Gastroesophageal sphincter (tissue), 4 donors: Measurements from ENCODE around the gene VAV2. TPM values are rescaled to one million over a fixed set of nuclear protein-coding genes. Genes with fewer than 3 reads are reported as not detected.
A peak's percentile ranks its signal among the peaks of the same experiment; 100 is the strongest.

Source experiments
- ATAC-seq: fragments of 150-250 bp; one replicate; pipeline ENCODE4 v1.9.1; 2016; ENCODE audit warnings: mild to moderate bottlenecking, moderate library complexity
- H3K27ac ChIP-seq, 4 donors: fragments of 200-600 bp; sonication (generic) in 3 of 4; 1 replicate in 3 of 4; 2 replicates in 1 of 4; pipeline ENCODE4 v1.5.1; 2016 to 2019
- H3K27me3 ChIP-seq: fragments of 200-600 bp; sonication (generic); one replicate; pipeline ENCODE4 v1.5.1; 2019
- H3K36me3 ChIP-seq, 2 donors: fragments of 200-600 bp; sonication (generic); one replicate each; pipeline ENCODE4 v1.5.1; 2019; ENCODE audit warnings: control low read depth in 1 of 2
- H3K4me1 ChIP-seq, 3 donors: fragments of 200-600 bp; sonication (generic); 1 replicate in 2 of 3; 2 replicates in 1 of 3; pipeline ENCODE4 v1.5.1; 2016 to 2019; ENCODE audit warnings: control low read depth in 2 of 3
- H3K4me3 ChIP-seq, 2 donors: fragments of 200-600 bp; sonication (generic); one replicate each; pipeline ENCODE4 v1.5.1; 2019; ENCODE audit warnings: mild to moderate bottlenecking in 1 of 2, moderate library complexity in 1 of 2
- H3K9me3 ChIP-seq, 3 donors: fragments of 200-600 bp; sonication (generic); one replicate each; pipeline ENCODE4 v1.5.1; 2017 to 2019; ENCODE audit warnings: control low read depth in 2 of 3
- EP300 ChIP-seq: sonication (generic); formaldehyde crosslinking; IDR thresholded peaks from one replicate; pipeline ENCODE4 v1.6.1; 2017; ENCODE audit warnings: antibody characterized with exemption, mild to moderate bottlenecking
- POLR2A ChIP-seq, 2 donors: fragments of 450-650 bp; IDR thresholded peaks; one replicate each; pipeline ENCODE4 v1.6.1; 2017; ENCODE audit warnings: antibody characterized with exemption in 2 of 2, mild to moderate bottlenecking in 2 of 2, moderate library complexity in 1 of 2
- POLR2AphosphoS5 ChIP-seq: sonication (generic); formaldehyde crosslinking; IDR thresholded peaks from one replicate; pipeline ENCODE4 v1.6.1; 2017; ENCODE audit warnings: antibody characterized with exemption
- WGBS, 2 donors: methylation state at CpG; one replicate each; pipeline ENCODE4 v1.1.5; 2018; ENCODE audit warnings: low coverage in 1 of 2; 5-methylcytosine and 5-hydroxymethylcytosine counted together
- total RNA-seq, 4 donors: library from RNA; depleted of rRNA; stranded (reverse); fragments of >200 nt; gene quantifications; one replicate each; pipeline ENCODE4 v1.1.0, GENCODE V29; 2016
- TF ChIP-seq, protein P1 (sequence below), 4 experiments: fragments of 200-600 bp in 2 of 4; fragments of 450-650 bp in 2 of 4; sonication (generic) in 1 of 4; IDR thresholded peaks; one replicate each; pipeline ENCODE4 v1.5.1; 2017 to 2019; ENCODE audit warnings: antibody characterized with exemption in 4 of 4, mild to moderate bottlenecking in 2 of 4, moderate library complexity in 2 of 4

The VAV2 gene
- total RNA-seq, 4 donors from 2014 or later, result 7.7 to 16.8 (median 8.9) TPM

DNA sequence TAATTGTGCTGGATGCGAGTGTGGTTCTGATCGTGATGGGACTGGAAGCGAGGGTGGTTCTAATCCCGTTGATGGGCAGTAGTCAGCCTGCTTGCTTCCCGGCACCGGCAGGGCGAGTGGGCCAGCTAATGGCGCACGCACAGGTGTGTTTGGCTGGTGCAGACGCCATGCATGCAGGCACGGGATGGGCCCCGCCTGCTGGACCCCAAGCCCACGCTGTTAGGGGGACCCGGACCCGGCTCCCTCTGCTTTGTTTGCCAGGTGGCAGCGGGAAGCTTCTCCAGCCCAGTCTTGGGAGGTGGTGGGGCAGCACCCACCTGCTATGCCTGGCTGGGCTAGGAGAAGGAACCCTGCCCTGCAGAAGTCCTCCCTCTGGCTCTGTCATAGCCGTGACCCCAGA is 70.3 kb downstream of the VAV2 start:
- Histone ChIP-seq H3K36me3 (no peaks in the 10 kb centered on the region), H3K27ac (no peak overlapping the region), H3K4me3 (no peak overlapping the region), H3K9me3 (no peaks in the 10 kb centered on the region), H3K4me1 (peaks cover 0 to 17% (median 0%) of the 10 kb centered on the region in 3 donors), H3K27me3 (no peaks in the 10 kb centered on the region)
- WGBS, 2 donors, result 100% methylated on average over 5 of the region's 17 CpGs; no CpG with 5 or more reads in 1 of the 2 donors
- no peak for ATAC-seq
- no peak for TF ChIP-seq POLR2A (IDR thresholded peaks at IDR 0.05)
- TF ChIP-seq POLR2AphosphoS5, result no peak
- TF ChIP-seq EP300, result no peak
- TF ChIP-seq, protein P1, sequence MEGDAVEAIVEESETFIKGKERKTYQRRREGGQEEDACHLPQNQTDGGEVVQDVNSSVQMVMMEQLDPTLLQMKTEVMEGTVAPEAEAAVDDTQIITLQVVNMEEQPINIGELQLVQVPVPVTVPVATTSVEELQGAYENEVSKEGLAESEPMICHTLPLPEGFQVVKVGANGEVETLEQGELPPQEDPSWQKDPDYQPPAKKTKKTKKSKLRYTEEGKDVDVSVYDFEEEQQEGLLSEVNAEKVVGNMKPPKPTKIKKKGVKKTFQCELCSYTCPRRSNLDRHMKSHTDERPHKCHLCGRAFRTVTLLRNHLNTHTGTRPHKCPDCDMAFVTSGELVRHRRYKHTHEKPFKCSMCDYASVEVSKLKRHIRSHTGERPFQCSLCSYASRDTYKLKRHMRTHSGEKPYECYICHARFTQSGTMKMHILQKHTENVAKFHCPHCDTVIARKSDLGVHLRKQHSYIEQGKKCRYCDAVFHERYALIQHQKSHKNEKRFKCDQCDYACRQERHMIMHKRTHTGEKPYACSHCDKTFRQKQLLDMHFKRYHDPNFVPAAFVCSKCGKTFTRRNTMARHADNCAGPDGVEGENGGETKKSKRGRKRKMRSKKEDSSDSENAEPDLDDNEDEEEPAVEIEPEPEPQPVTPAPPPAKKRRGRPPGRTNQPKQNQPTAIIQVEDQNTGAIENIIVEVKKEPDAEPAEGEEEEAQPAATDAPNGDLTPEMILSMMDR (IDR thresholded peaks at IDR 0.05), result no peak

- no peak overlapping the region for H3K4me3 ChIP-seq
- H3K9me3 ChIP-seq, result no peaks in the 10 kb centered on the region
- H3K27ac ChIP-seq, result no peak overlapping the region
- TF ChIP-seq, protein P1 (IDR thresholded peaks at IDR 0.05), result no peak
- no peak for TF ChIP-seq POLR2A (IDR thresholded peaks at IDR 0.05)
- TF ChIP-seq EP300, result no peak
- TF ChIP-seq POLR2AphosphoS5, result no peak
- no peaks in the 10 kb centered on the region for H3K36me3 ChIP-seq
- no peaks in the 10 kb centered on the region for H3K27me3 ChIP-seq
- ATAC-seq, result peak; percentile 25
- no CpG with 5 or more reads among the region's 12 CpGs for WGBS, 2 donors
- peaks cover 0 to 17% (median 0%) of the 10 kb centered on the region in 3 donors for H3K4me1 ChIP-seq
Observed at GRCh38 chr9:133920471-133920870, 71.7 kb downstream of the VAV2 start.

- no peaks in the 10 kb centered on the region for H3K27me3 ChIP-seq
- 60 to 89% methylated on average over 2 to 5 of the region's 27 CpGs for WGBS, 2 donors
- no peak overlapping the region for H3K4me3 ChIP-seq
- peaks cover 0 to 25% (median 0%) of the 10 kb centered on the region in 3 donors for H3K4me1 ChIP-seq
- H3K36me3 ChIP-seq, result no peaks in the 10 kb centered on the region
- TF ChIP-seq POLR2AphosphoS5 (no peak), EP300 (no peak), POLR2A (IDR thresholded peaks at IDR 0.05) (no peak)
- TF ChIP-seq, protein P1 (IDR thresholded peaks at IDR 0.05), result no peak
- no peaks in the 10 kb centered on the region for H3K9me3 ChIP-seq
- no peak overlapping the region for H3K27ac ChIP-seq
- ATAC-seq, result no peak
Observed at GRCh38 chr9:133919253-133920115, 72.6 kb downstream of the VAV2 start.

DNA sequence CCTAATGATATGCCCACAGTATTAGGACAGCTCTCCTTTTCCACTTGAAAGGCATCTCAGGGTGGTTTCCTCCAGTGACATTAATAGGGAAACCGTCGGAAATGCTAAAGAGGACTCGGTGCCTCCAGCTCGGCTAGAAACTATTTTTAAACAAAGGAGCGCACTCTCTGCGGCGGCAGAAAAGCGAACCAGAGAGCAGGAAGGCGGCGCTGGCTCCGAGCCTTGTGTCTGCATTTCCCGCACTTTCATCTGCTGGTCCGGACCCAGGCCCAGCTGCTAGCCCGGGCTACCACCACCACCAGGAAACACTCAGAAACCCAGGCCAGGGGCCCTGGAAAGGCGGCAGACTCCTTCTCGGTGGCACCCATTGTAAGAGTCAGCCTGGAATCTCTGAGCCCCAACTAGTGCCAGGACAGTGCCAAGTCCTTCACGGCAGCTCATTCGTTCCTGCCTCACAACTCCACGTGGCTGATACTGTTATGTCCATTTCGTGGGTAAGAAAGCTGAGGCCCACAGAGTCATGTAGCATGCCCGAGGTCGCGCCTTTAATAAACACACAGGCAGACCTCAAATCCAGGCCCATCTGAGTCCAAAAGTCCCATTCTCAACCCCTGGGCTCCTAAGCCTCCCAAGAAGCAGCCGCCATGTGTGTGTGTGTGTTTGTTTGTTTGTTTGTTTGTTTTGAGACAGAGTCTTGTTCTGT is 73.9 kb downstream of the VAV2 start:
- peak overlapping the region in 2 of 4 donors; percentile 24 to 44 for H3K27ac ChIP-seq
- peak overlapping the region in 1 of 2 donors; percentile 12 for H3K4me3 ChIP-seq
- no peaks in the 10 kb centered on the region for H3K9me3 ChIP-seq
- TF ChIP-seq POLR2AphosphoS5 (no peak), POLR2A (IDR thresholded peaks at IDR 0.05) (no peak), EP300 (no peak)
- TF ChIP-seq, protein P1 (IDR thresholded peaks at IDR 0.05), result no peak
- H3K27me3 ChIP-seq, result no peaks in the 10 kb centered on the region
- WGBS, 2 donors, result 23 to 65% methylated on average over 4 to 6 of the region's 24 CpGs
- peaks cover 0 to 25% (median 0%) of the 10 kb centered on the region in 3 donors for H3K4me1 ChIP-seq
- no peaks in the 10 kb centered on the region for H3K36me3 ChIP-seq
- no peak for ATAC-seq
